Inflammatory macrophage treated with lipopolysaccharide for 1 hour (primary cell): ENCODE measurements around the gene LOC128125822.
"Not testable (repeated sequence)": the region's sequence is repeated elsewhere in the genome, so short reads cannot be mapped to it uniquely, and the experiment has no call there.

Experiments
- DNase-seq, 2 donors: peaks; one replicate each; pipeline ENCODE4 v3.0.0-alpha.2; 2020 to 2022

The LOC128125822 gene

GRCh38 chr6:63584566-63584965, 12.3 kb downstream of the LOC128125822 start:
- no peak for DNase-seq

- DNase-seq: not testable (repeated sequence)
These were observed 13.4 kb downstream of the LOC128125822 start for GRCh38 chr6:63585652-63586051.

GRCh38 chr6:63589952-63590411, 17.7 kb downstream of the LOC128125822 start:
- no peak for DNase-seq

GRCh38 chr6:63592886-63593285, 20.6 kb downstream of the LOC128125822 start:
- no peak for DNase-seq

GRCh38 chr6:63597141-63598048, 25.1 kb downstream of the LOC128125822 start:
- peak in 1 of 2 donors; percentile 8 for DNase-seq

GRCh38 chr6:63598049-63599036, 26.1 kb downstream of the LOC128125822 start:
- peak; percentile 52 to 67 for DNase-seq

- no peak for DNase-seq
These were observed 27.0 kb downstream of the LOC128125822 start for GRCh38 chr6:63599243-63599642.

GRCh38 chr6:63600136-63600535, 27.9 kb downstream of the LOC128125822 start:
- peak; percentile 42 to 46 for DNase-seq

GRCh38 chr6:63609231-63609630, 37.0 kb downstream of the LOC128125822 start:
- DNase-seq: peak; percentile 29 to 33

GRCh38 chr6:63610944-63611343, 38.7 kb downstream of the LOC128125822 start:
- no peak for DNase-seq

GRCh38 chr6:63611560-63611959, 39.3 kb downstream of the LOC128125822 start:
- no peak for DNase-seq

- DNase-seq: no peak
These were observed 43.3 kb downstream of the LOC128125822 start for GRCh38 chr6:63615590-63615989.
